ENCODE data around the gene INPP5A. TPM values are rescaled to one million over a fixed set of nuclear protein-coding genes. Genes with fewer than 3 reads are reported as not detected.

INPP5A gene
- total RNA-seq, 1 experiment from 2014 or later: 16.6 TPM

DNA sequence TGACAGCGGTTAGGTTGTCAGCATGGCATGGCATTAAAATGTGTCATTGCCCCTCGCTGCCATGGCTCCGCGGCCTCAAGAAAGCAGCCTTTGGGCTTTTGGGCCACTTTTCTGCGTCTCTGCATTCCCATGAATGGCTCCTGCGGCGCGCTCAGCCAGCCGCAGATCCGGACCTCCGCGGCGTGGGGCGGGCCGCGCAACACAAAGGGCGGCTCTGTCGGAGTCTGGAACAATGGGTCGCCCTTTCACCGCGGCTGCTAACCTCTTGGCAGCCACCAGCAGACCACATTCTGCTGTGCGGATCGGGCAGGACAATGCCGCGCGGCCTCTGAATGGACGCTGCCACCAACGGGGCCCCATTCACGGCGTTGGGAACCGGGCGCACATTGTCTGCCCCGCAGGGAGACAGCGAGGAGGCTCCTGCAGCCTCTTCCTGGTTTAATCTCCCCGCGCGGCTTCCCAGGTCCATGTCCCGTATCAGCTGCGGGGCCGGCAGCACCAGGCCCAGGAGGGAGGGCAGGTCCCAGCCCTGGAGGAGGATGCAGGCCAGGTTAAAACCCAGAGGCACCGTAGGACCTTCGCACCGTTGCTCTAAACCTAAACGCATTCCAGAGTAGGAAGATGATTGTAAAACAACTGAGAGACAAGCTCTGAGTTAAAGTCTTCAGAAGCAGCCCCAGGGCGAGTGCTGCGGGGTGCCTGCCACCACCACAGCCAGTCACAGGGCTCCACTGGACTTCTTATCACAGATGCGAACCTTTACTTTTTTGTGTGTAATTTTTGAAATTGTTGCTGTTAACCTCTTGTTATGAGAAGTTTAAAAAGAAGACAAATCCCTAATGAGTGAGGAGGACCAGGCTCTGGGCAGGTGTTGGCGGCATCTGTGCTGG lies 176.8 kb downstream of the INPP5A start:
- CTCF ChIA-PET: no interaction called here
- Mint-ChIP-seq H3K4me3 (ENCODE audit: low read depth, unreplicated experiment) (no peak overlapping the region), H3K9me3 (ENCODE audit: low read depth, unreplicated experiment) (no peaks in the 10 kb centered on the region), H3K4me1 (ENCODE audit: low read depth, unreplicated experiment) (no peaks in the 10 kb centered on the region), H3K27ac (ENCODE audit: unreplicated experiment) (no peak overlapping the region), H3K36me3 (ENCODE audit: insufficient read depth, unreplicated experiment) (peaks cover 4% of the 10 kb centered on the region), H3K27me3 (ENCODE audit: unreplicated experiment) (no peaks in the 10 kb centered on the region)
- TF ChIP-seq, protein P1, sequence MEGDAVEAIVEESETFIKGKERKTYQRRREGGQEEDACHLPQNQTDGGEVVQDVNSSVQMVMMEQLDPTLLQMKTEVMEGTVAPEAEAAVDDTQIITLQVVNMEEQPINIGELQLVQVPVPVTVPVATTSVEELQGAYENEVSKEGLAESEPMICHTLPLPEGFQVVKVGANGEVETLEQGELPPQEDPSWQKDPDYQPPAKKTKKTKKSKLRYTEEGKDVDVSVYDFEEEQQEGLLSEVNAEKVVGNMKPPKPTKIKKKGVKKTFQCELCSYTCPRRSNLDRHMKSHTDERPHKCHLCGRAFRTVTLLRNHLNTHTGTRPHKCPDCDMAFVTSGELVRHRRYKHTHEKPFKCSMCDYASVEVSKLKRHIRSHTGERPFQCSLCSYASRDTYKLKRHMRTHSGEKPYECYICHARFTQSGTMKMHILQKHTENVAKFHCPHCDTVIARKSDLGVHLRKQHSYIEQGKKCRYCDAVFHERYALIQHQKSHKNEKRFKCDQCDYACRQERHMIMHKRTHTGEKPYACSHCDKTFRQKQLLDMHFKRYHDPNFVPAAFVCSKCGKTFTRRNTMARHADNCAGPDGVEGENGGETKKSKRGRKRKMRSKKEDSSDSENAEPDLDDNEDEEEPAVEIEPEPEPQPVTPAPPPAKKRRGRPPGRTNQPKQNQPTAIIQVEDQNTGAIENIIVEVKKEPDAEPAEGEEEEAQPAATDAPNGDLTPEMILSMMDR (IDR thresholded peaks at IDR 0.05; ENCODE audit: unreplicated experiment): no peak
- DNase-seq: no peak
- no TSS peak for BruUV-seq (replicated peaks)
- intact Hi-C loops (cut with micrococcal nuclease; ENCODE audit: unreplicated experiment): no loop called here

DNA sequence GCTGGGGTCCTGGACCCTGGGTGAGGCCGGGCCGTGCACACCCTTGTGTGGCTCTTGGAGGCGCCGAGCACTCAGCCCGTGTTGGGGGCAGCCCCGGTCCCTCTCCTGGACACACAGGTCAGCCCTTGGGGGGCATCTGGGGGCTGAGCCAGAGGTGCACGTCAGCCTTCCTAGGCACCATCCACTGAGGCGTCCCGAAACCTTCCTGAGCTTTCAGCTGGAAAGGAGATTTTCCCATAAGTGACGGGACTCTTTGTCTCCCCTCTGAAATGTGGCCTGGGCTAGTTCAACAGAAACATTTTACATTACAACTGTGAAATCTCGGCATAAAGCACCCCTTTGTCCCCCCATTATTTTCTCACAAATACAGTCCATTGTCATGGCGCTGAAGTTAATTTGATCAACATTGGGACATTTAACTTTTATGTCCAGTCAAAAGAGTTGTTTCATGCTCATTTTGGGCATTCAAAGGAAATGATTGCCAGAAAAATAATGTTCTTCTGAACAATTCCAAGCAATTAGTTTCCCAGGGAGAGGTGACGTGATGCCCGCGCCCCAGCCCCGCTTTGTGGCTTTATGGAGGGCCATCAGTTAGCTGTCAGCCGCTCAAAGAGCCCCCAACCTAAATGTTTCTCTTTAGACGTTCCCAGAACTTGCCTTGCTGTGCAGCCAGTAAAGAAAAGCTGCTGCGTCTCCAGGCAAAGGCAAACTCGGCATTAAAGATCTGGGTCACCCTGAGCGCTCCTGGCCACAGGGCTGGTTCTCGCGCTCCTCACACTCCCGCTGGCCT lies 177.6 kb downstream of the INPP5A start:
- Mint-ChIP-seq H3K4me1 (ENCODE audit: low read depth, unreplicated experiment) (no peaks in the 10 kb centered on the region), H3K27me3 (ENCODE audit: unreplicated experiment) (no peaks in the 10 kb centered on the region), H3K4me3 (ENCODE audit: low read depth, unreplicated experiment) (no peak overlapping the region), H3K36me3 (ENCODE audit: insufficient read depth, unreplicated experiment) (peaks cover 4% of the 10 kb centered on the region), H3K9me3 (ENCODE audit: low read depth, unreplicated experiment) (no peaks in the 10 kb centered on the region), H3K27ac (ENCODE audit: unreplicated experiment) (no peak overlapping the region)
- BruUV-seq (replicated peaks): no TSS peak
- DNase-seq: no peak
- intact Hi-C loops (cut with micrococcal nuclease; ENCODE audit: unreplicated experiment): no loop called here
- CTCF ChIA-PET: no interaction called here
- TF ChIP-seq, protein P1 (IDR thresholded peaks at IDR 0.05; ENCODE audit: unreplicated experiment): no peak

DNA sequence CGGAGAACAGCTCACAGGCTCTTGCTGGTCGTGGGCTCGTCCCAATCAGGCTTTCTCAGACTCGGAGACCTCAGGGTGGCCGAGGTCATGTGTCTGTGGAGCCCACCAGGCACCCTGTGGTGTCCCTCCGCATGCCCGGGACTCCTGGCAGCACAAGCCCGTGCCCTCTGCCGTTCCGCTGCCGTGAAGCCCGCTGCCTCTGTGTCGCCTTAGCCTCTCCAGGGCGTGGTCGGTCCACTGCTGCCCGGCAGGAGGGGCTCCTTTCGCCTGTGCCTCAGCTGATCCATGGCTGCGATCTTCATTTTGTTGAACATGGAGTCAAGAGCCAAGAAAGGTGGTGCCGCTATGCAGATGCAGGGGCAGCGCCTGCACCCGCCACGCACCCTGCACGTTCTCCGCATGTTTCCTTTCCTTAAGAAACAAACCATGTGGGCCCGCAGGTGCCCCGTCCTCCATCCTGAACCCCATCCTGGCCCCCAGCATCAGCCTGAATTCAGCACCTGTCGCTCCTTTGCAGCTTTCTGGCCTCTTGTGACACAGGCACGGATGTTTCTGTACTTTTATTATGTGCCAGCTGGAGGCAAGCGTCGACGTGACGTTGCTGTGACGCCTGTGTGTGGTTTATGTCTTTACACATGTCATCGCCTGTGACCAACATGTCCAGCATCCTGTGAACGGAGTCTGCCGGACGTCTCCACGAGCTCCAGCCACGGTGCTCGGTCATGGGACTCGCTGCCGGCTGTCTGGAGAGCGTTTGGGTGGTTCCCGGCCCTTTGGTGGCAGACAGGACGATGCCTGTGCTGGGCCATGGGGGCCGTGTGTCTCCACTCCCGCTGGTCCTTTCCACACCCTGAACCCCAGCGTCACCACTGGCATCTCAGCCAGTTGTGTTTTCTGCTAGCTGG lies 178.4 kb downstream of the INPP5A start:
- H3K36me3 Mint-ChIP-seq (ENCODE audit: insufficient read depth, unreplicated experiment): peaks cover 4% of the 10 kb centered on the region
- no peak overlapping the region for H3K27ac Mint-ChIP-seq (ENCODE audit: unreplicated experiment)
- no peaks in the 10 kb centered on the region for H3K9me3 Mint-ChIP-seq (ENCODE audit: low read depth, unreplicated experiment)
- H3K27me3 Mint-ChIP-seq (ENCODE audit: unreplicated experiment): no peaks in the 10 kb centered on the region
- TF ChIP-seq, protein P1 (IDR thresholded peaks at IDR 0.05; ENCODE audit: unreplicated experiment): no peak
- H3K4me1 Mint-ChIP-seq (ENCODE audit: low read depth, unreplicated experiment): no peaks in the 10 kb centered on the region
- no peak overlapping the region for H3K4me3 Mint-ChIP-seq (ENCODE audit: low read depth, unreplicated experiment)
- CTCF ChIA-PET: no interaction called here
- intact Hi-C loops (cut with micrococcal nuclease; ENCODE audit: unreplicated experiment): no loop called here
- no TSS peak for BruUV-seq (replicated peaks)
- no peak for DNase-seq

Data from Calu3 (cell line).